ENCODE results near the gene NDUFA8. TPM values are rescaled to one million over a fixed set of nuclear protein-coding genes. Genes with fewer than 3 reads are reported as not detected.

NDUFA8 gene
- total and polyA plus RNA-seq, 5 experiments from 2014 or later, result 18.3 to 89.5 (median 63.1) TPM

DNA sequence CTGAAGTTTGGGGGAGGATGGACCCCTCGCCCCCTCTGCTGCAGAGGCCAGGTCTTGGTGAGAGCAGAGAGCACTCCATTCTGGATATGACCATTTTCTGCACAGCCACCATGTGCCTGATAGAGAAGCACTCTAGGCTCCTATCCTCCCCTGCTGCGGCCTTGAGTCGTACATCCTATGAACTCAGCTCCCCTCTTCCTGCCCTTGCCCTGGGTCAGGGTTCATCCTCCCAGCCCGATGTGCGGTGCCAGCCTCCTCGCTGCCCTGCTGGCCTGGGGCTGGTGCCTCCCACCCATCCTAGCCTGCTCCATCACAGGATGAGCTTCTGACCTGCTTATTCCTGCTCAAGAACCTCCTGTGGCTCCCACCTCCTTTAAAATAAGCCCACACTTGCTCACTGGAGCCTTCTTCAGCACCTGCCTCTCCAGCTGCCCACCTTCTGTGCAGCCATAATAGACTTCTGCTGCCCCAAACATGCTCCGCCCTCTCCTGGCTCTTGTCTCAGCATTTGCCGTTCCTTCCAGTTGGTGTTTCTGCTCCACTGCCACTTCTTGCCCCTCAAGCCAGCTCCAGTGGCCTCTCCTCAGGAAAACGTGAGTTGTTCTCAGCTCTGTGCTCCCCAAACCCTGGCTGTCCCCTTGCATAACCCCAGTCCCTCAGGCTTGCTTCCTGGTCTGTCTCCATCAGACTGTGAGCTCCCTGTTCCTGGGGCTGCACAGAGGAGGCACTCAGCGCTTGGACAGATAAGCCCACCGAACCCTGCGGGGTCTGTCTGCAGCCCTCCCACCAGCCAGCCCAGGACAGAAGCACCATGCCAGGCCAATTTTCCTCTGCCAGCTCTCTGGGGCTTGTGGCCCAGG lies 44.2 kb downstream of the NDUFA8 start:
- H3K27ac Mint-ChIP-seq, result no peak overlapping the region
- POLR2A ChIA-PET, result no interaction called here
- H3K9me3 Mint-ChIP-seq, result no peaks in the 10 kb centered on the region
- ATAC-seq, result no peak
- H3K4me1 Mint-ChIP-seq, result peaks cover 0 to 4% (median 0%) of the 10 kb centered on the region in 4 donors
- no peak overlapping the region for H3K4me3 Mint-ChIP-seq
- H3K36me3 Mint-ChIP-seq, result no peaks in the 10 kb centered on the region
- DNase-seq, result peak in 1 of 10 donors; percentile 26
- H3K27me3 Mint-ChIP-seq, result peaks cover 0 to 18% (median 3%) of the 10 kb centered on the region in 5 donors

GRCh38 chr9:122113574-122113973 lies 46.0 kb downstream of the NDUFA8 start:
- no peaks in the 10 kb centered on the region for H3K36me3 Mint-ChIP-seq
- DNase-seq (no peak), ATAC-seq (no peak)
- peaks cover 0 to 4% (median 0%) of the 10 kb centered on the region in 4 donors for H3K4me1 Mint-ChIP-seq
- no peaks in the 10 kb centered on the region for H3K9me3 Mint-ChIP-seq
- no peak overlapping the region for H3K4me3 Mint-ChIP-seq
- no peak overlapping the region for H3K27ac Mint-ChIP-seq
- POLR2A ChIA-PET, result interaction anchor here (0.7 kb wide), 1 partner anchor 16 kb away, joined by 7 read pairs; no protein-coding TSS in a partner anchor
- H3K27me3 Mint-ChIP-seq, result peaks cover 0 to 18% (median 3%) of the 10 kb centered on the region in 5 donors

DNA sequence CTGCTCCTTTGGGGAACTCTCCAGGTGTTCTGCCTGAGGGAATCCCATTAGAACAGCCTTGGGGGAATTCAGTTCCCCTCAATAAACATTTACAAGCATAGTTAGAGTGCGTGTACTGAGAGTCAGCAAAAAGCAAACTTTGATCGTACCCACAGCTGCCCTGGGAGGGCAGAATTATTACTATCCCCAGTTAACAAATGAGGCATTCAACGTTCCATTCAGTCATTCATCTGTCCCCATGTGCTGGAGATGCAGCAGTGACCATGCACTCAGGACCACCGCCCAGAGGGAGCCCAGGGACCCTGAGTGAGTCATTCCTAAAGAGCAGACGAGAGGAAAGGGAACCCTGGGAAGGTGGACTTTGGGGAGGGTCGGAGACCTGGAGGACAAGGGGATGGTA lies 47.3 kb downstream of the NDUFA8 start:
- ATAC-seq (no peak), DNase-seq (no peak)
- peaks cover 0 to 18% (median 3%) of the 10 kb centered on the region in 5 donors for H3K27me3 Mint-ChIP-seq
- H3K36me3 Mint-ChIP-seq, result no peaks in the 10 kb centered on the region
- H3K9me3 Mint-ChIP-seq, result no peaks in the 10 kb centered on the region
- H3K27ac Mint-ChIP-seq, result no peak overlapping the region
- POLR2A ChIA-PET, result no interaction called here
- H3K4me3 Mint-ChIP-seq, result no peak overlapping the region
- peaks cover 0 to 4% (median 0%) of the 10 kb centered on the region in 4 donors for H3K4me1 Mint-ChIP-seq

DNA sequence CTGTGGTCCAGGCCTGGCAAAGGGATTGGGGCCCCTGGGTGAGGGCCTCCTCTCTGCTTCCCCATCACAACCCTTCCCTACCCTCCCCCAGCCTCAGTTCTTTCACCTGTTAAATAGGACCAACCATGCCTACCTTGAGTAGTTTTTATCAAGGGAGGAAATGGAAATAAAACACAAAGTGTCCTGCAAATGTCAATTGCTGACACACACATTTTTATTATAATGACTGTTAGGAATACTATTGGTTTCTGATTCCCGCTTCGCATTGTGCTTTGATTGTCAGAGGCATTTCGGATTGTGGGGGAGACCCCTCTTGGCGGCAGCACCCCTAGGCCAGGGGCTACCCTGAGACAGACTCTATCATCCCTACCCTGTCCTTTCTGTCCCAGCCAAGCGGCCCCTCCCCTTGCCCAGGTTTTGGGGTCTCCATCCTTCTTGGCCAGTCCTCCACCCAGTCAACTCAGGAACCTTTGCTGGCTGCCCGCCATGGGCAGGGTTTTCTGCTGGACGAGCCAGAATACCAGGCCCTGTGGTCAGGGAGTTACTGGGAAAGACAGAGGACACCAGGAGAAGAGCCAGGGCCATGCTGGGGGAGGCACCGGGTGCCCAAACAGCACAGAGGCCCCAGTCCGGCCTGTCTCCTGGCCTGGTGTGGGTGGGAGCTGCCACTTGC lies 48.0 kb downstream of the NDUFA8 start:
- POLR2A ChIA-PET, result no interaction called here
- no peaks in the 10 kb centered on the region for H3K9me3 Mint-ChIP-seq

DNA sequence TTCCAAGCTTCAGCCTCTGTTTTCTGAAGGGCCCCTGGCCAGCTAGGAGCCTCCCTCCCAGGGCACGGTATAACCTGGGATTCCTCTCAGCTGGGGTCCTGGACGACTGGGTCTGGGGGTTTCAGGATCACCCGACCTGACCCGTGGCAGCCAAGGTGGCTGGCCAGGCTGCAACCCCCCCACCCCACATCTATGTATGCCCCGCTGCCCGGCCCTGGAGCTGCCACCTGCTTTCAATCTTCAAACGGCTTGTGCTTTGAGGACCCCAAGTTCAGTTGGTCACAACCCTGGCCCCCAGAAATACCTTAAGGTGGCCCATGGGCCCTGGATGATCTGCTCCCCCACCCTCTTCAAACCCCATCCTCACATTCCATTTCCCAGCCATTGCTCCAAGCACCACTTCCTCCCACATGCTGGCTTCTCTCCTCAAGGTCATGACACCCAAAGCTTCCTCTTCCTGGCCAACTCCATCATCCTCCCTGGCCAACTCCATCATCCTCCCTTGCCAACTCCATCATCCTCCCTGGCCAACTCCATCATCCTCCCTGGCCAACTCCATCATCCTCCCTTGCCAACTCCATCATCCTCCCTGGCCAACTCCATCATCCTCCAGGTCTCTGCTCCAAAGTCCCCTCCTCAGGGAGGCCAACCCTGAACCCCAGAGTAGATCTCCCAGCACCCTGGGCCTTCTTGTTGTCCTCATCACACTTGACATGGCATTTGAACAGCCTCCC lies 49.3 kb downstream of the NDUFA8 start:
- no peak overlapping the region for H3K4me3 Mint-ChIP-seq
- peaks cover 0 to 18% (median 0%) of the 10 kb centered on the region in 5 donors for H3K27me3 Mint-ChIP-seq
- H3K36me3 Mint-ChIP-seq, result no peaks in the 10 kb centered on the region
- peaks cover 0 to 3% (median 0%) of the 10 kb centered on the region in 4 donors for H3K4me1 Mint-ChIP-seq
- ATAC-seq (no peak), DNase-seq (peak in 1 of 10 donors; percentile 21)
- H3K9me3 Mint-ChIP-seq, result no peaks in the 10 kb centered on the region
- peak overlapping the region in 1 of 10 donors; percentile 68 for H3K27ac Mint-ChIP-seq
- POLR2A ChIA-PET, result no interaction called here

More for the DNA sequence above, 48.0 kb downstream of the NDUFA8 start:
- H3K4me3 Mint-ChIP-seq, result no peak overlapping the region
- H3K27ac Mint-ChIP-seq, result no peak overlapping the region
- no peak for ATAC-seq
- H3K27me3 Mint-ChIP-seq, result peaks cover 0 to 18% (median 3%) of the 10 kb centered on the region in 5 donors
- H3K4me1 Mint-ChIP-seq, result peaks cover 0 to 4% (median 0%) of the 10 kb centered on the region in 4 donors
- H3K36me3 Mint-ChIP-seq, result no peaks in the 10 kb centered on the region
- peak in 1 of 10 donors; percentile 42 for DNase-seq

DNA sequence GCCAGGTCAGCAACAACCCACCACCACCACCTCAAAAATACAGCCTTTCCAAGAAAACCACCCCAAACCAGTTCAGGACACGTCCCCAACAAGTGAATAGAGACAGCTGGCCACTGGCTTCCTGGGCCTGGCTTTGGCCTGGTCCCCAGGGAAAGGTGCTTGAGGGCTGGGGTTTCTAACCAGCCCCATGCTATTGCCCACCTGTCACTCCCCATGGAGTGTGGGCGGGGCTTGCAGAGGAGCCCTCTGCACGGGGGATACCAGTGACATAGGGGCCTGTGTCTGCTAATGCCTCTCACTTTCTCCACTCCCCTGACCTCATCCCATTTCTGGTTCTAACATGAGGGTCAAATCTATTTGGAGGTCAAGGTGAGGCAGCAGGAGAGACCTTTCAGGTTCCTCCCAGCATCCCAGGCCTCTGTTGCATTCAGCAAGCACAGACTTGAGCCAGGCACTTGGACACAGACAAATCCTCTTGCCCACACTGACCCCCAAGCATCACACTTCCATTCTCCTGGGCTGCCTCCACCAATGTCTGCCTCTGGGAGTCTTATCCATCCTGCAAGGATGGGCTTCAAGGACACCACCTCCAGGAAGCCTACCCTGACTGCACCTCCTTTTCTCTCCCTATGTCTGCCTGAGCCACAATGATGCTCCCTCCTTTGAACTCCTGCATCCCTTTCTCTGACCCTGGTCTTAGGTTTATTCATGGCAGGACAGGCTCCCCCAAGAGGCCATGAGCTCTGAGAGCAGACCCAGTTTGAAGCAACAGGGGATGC lies 50.4 kb downstream of the NDUFA8 start:
- Mint-ChIP-seq H3K36me3 (peaks cover 0 to 2% (median under 1%) of the 10 kb centered on the region in 3 donors), H3K4me3 (no peak overlapping the region), H3K4me1 (peaks cover 0 to 1% (median 0%) of the 10 kb centered on the region in 4 donors), H3K27me3 (peaks cover 0 to 18% (median 0%) of the 10 kb centered on the region in 5 donors), H3K9me3 (peaks cover 0 to 4% (median 2%) of the 10 kb centered on the region in 9 donors), H3K27ac (peak overlapping the region in 3 of 10 donors; percentile 27 to 43 (median 34))
- ATAC-seq (no peak), DNase-seq (peak in 1 of 10 donors; percentile 51)
- POLR2A ChIA-PET, result interaction anchor here (0.5 kb wide), 1 partner anchor 217 kb away, joined by 3 read pairs; no protein-coding TSS in a partner anchor

GRCh38 chr9:122107291-122107805 lies 52.2 kb downstream of the NDUFA8 start:
- H3K27ac Mint-ChIP-seq, result peak overlapping the region in 2 of 10 donors; percentile 49 to 66
- H3K36me3 Mint-ChIP-seq, result peaks cover 0 to 9% (median 8%) of the 10 kb centered on the region in 3 donors
- DNase-seq, result no peak
- no peak overlapping the region for H3K4me3 Mint-ChIP-seq
- H3K9me3 Mint-ChIP-seq, result peaks cover 0 to 14% (median 8%) of the 10 kb centered on the region in 9 donors
- no peak for ATAC-seq
- POLR2A ChIA-PET, result no interaction called here
- H3K27me3 Mint-ChIP-seq, result peaks cover 0 to 3% (median 0%) of the 10 kb centered on the region in 5 donors
- H3K4me1 Mint-ChIP-seq, result no peaks in the 10 kb centered on the region

DNA sequence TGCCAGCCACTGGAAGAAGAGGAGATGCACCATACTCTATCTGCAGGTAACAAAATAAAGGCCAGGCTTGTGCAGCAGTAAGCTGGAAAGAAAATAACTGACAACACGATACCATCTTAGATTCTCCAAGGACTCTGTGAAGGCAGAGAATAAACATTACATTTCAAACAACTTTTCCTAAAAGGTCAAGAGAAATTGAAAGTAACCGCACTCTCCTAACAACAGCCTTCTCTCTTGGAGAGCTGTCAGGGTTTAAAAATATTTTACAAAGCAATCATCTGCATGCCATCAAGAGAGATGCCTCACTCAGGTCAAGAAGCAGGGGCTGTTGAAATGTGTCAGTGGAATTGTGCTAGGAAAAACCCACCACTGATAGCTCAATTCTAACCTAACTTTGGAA lies 53.0 kb downstream of the NDUFA8 start:
- no peak for DNase-seq
- no peaks in the 10 kb centered on the region for H3K27me3 Mint-ChIP-seq
- H3K27ac Mint-ChIP-seq, result peak overlapping the region in 1 of 10 donors; percentile 74
- H3K36me3 Mint-ChIP-seq, result peaks cover 0 to 9% (median 8%) of the 10 kb centered on the region in 3 donors
- POLR2A ChIA-PET, result no interaction called here
- no peak for ATAC-seq
- H3K9me3 Mint-ChIP-seq, result peaks cover 0 to 14% (median 8%) of the 10 kb centered on the region in 9 donors
- no peaks in the 10 kb centered on the region for H3K4me1 Mint-ChIP-seq
- H3K4me3 Mint-ChIP-seq, result no peak overlapping the region

GRCh38 chr9:122103985-122104384 lies 55.6 kb downstream of the NDUFA8 start:
- ATAC-seq (no peak), DNase-seq (no peak)
- peaks cover 0 to 4% (median 2%) of the 10 kb centered on the region in 4 donors for H3K4me1 Mint-ChIP-seq
- H3K36me3 Mint-ChIP-seq, result peaks cover 0 to 9% (median 8%) of the 10 kb centered on the region in 3 donors
- POLR2A ChIA-PET, result interaction anchor here (0.7 kb wide), 1 partner anchor 242 kb away, joined by 3 read pairs; no protein-coding TSS in a partner anchor
- H3K27me3 Mint-ChIP-seq, result peaks cover 0 to 5% (median 3%) of the 10 kb centered on the region in 5 donors
- no peak overlapping the region for H3K27ac Mint-ChIP-seq
- no peak overlapping the region for H3K4me3 Mint-ChIP-seq
- peaks cover 0 to 14% (median 8%) of the 10 kb centered on the region in 9 donors for H3K9me3 Mint-ChIP-seq

- DNase-seq (no peak), ATAC-seq (no peak)
- H3K9me3 Mint-ChIP-seq, result peaks cover 0 to 14% (median 8%) of the 10 kb centered on the region in 9 donors
- POLR2A ChIA-PET, result no interaction called here
- peaks cover 0 to 9% (median 8%) of the 10 kb centered on the region in 3 donors for H3K36me3 Mint-ChIP-seq
- H3K27me3 Mint-ChIP-seq, result peaks cover 0 to 5% (median 3%) of the 10 kb centered on the region in 5 donors
- no peak overlapping the region for H3K4me3 Mint-ChIP-seq
- H3K4me1 Mint-ChIP-seq, result peaks cover 0 to 4% (median 2%) of the 10 kb centered on the region in 4 donors
- H3K27ac Mint-ChIP-seq, result no peak overlapping the region
These were observed 57.4 kb downstream of the NDUFA8 start for GRCh38 chr9:122102156-122102555.

- H3K9me3 Mint-ChIP-seq, result peaks cover 0 to 14% (median 8%) of the 10 kb centered on the region in 9 donors
- no peak overlapping the region for H3K27ac Mint-ChIP-seq
- POLR2A ChIA-PET, result no interaction called here
- ATAC-seq (no peak), DNase-seq (no peak)
- no peak overlapping the region for H3K4me3 Mint-ChIP-seq
- peaks cover 0 to 5% (median 4%) of the 10 kb centered on the region in 5 donors for H3K27me3 Mint-ChIP-seq
- peaks cover 0 to 6% (median 3%) of the 10 kb centered on the region in 4 donors for H3K4me1 Mint-ChIP-seq
- peaks cover 0 to 9% (median 8%) of the 10 kb centered on the region in 3 donors for H3K36me3 Mint-ChIP-seq
These were observed 58.8 kb downstream of the NDUFA8 start for GRCh38 chr9:122100756-122101155.
